Loucy (cell line): ENCODE results near the gene SYNM.
A peak's percentile ranks its signal among the peaks of the same experiment; 100 is the strongest.
"Not testable (repeated sequence)": the region's sequence is repeated elsewhere in the genome, so short reads cannot be mapped to it uniquely, and the experiment has no call there.

Experiments used
- H2AFZ ChIP-seq: fragments of 200-600 bp; sonication (generic); 2 replicates; pipeline ENCODE4 v1.6.0; 2016; ENCODE audit warnings: antibody characterized with exemption, mild to moderate bottlenecking, low read length, moderate library complexity
- H3F3A ChIP-seq: fragments of 200-600 bp; 2 replicates; pipeline ENCODE4 v1.6.0; 2016; ENCODE audit warnings: antibody characterized with exemption, low read depth, mild to moderate bottlenecking
- H3K27me3 ChIP-seq: fragments of 200-600 bp; sonication (generic); 2 replicates; pipeline ENCODE4 v1.6.1; 2014; ENCODE audit warnings: low read length, mild to moderate bottlenecking; ENCODE audit not compliant: insufficient read depth, poor library complexity, severe bottlenecking
- H3K36me3 ChIP-seq: fragments of 200-600 bp; sonication (generic); 2 replicates; pipeline ENCODE4 v1.6.1; 2016; ENCODE audit warnings: low read length; ENCODE audit not compliant: insufficient read depth
- H3K4me1 ChIP-seq: fragments of 200-600 bp; sonication (generic); 2 replicates; pipeline ENCODE4 v1.5.1; 2014; ENCODE audit warnings: low read length, mild to moderate bottlenecking; ENCODE audit not compliant: insufficient read depth, poor library complexity, severe bottlenecking
- H3K4me2 ChIP-seq: fragments of 200-600 bp; sonication (generic); 2 replicates; pipeline ENCODE4 v1.6.0; 2014; ENCODE audit warnings: antibody characterized with exemption, low read length, low read depth, mild to moderate bottlenecking; ENCODE audit not compliant: poor library complexity, severe bottlenecking
- H3K4me3 ChIP-seq: fragments of 200-600 bp; sonication (generic); 2 replicates; pipeline ENCODE4 v1.5.1; 2014; ENCODE audit warnings: low read length, mild to moderate bottlenecking, mixed read lengths; ENCODE audit not compliant: poor library complexity, severe bottlenecking
- H3K79me2 ChIP-seq: fragments of 200-600 bp; sonication (generic); 2 replicates; pipeline ENCODE4 v1.6.1; 2014; ENCODE audit warnings: low read length; ENCODE audit not compliant: insufficient read depth
- H3K9ac ChIP-seq: fragments of 200-600 bp; sonication (generic); 2 replicates; pipeline ENCODE4 v1.6.0; 2014; ENCODE audit warnings: mild to moderate bottlenecking, low read depth, low read length, moderate library complexity; ENCODE audit not compliant: poor library complexity, severe bottlenecking
- H3K9me2 ChIP-seq: fragments of 200-600 bp; sonication (generic); replicated peaks from 2 replicates; pipeline ENCODE4 v1.6.1; 2016; ENCODE audit warnings: low read depth, low read length, mixed read lengths
- H3K9me3 ChIP-seq: fragments of 200-600 bp; sonication (generic); 2 replicates; pipeline ENCODE4 v1.6.1; 2014; ENCODE audit warnings: mild to moderate bottlenecking, antibody characterized with exemption, low read length, low read depth; ENCODE audit not compliant: insufficient read depth
- H4K20me1 ChIP-seq: fragments of 200-600 bp; sonication (generic); 2 replicates; pipeline ENCODE4 v1.6.0; 2014; ENCODE audit warnings: antibody characterized with exemption, low read length, mild to moderate bottlenecking; ENCODE audit not compliant: insufficient read depth, poor library complexity, severe bottlenecking
- EZH2phosphoT487 ChIP-seq: fragments of 200-600 bp; IDR thresholded peaks from 2 replicates; pipeline ENCODE4 v1.6.1; 2018; ENCODE audit warnings: antibody characterized with exemption, mild to moderate bottlenecking, moderate library complexity, borderline replicate concordance
- TF ChIP-seq, protein P1 (sequence below): fragments of 200-600 bp; sonication (generic); conservative IDR thresholded peaks from 2 replicates; pipeline ENCODE4 v1.5.1; 2014; ENCODE audit warnings: mild to moderate bottlenecking, antibody characterized with exemption, low read length

The SYNM gene

DNA sequence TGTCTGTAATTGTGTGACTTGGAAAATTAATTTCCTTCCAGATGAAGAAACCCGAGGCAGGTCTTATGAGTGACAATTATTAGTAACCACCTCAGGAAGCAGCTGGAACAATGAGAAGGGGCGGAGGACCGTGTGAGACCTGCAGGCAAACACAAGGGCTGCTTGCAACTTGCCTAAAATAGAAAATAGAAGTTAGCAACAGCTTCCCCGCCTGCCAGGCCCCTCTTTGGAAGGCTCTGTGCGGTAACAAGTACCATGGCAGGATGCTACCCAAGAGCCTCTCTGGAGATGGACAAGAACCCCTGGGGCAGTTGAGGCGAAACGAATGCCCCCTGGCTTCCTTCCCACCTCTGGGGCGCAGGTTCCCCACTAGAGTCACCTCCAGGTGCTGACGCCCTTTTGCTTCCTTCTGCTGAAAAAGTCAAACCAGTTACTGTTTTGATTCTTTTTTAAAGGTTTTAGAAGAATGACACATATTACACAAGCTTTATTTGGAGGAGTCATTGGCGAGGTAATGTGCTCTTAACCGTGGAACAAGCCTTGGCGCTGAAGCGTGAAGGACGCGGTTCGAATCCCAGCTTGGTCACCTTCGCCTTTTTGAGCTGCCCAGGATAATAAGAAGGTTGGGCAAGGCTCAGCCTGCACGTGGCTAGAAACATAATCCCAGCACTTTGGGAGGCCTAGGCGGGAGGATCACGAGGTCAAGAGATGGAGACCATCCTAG is 47.0 kb upstream of the SYNM start:
- no peaks in the 10 kb centered on the region for H3K9me2 ChIP-seq
- H3K4me2 ChIP-seq, result no peak overlapping the region
- H3K79me2 ChIP-seq, result no peaks in the 10 kb centered on the region
- TF ChIP-seq, protein P1, sequence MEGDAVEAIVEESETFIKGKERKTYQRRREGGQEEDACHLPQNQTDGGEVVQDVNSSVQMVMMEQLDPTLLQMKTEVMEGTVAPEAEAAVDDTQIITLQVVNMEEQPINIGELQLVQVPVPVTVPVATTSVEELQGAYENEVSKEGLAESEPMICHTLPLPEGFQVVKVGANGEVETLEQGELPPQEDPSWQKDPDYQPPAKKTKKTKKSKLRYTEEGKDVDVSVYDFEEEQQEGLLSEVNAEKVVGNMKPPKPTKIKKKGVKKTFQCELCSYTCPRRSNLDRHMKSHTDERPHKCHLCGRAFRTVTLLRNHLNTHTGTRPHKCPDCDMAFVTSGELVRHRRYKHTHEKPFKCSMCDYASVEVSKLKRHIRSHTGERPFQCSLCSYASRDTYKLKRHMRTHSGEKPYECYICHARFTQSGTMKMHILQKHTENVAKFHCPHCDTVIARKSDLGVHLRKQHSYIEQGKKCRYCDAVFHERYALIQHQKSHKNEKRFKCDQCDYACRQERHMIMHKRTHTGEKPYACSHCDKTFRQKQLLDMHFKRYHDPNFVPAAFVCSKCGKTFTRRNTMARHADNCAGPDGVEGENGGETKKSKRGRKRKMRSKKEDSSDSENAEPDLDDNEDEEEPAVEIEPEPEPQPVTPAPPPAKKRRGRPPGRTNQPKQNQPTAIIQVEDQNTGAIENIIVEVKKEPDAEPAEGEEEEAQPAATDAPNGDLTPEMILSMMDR, result no peak
- TF ChIP-seq EZH2phosphoT487, result no peak
- no peaks in the 10 kb centered on the region for H3K36me3 ChIP-seq
- no peaks in the 10 kb centered on the region for H3K27me3 ChIP-seq
- H2AFZ ChIP-seq, result no peak overlapping the region
- H3K9ac ChIP-seq, result no peak overlapping the region
- no peaks in the 10 kb centered on the region for H3F3A ChIP-seq
- H3K4me3 ChIP-seq, result no peak overlapping the region
- no peaks in the 10 kb centered on the region for H4K20me1 ChIP-seq
- H3K9me3 ChIP-seq, result no peaks in the 10 kb centered on the region
- H3K4me1 ChIP-seq, result peaks cover 7% of the 10 kb centered on the region

DNA sequence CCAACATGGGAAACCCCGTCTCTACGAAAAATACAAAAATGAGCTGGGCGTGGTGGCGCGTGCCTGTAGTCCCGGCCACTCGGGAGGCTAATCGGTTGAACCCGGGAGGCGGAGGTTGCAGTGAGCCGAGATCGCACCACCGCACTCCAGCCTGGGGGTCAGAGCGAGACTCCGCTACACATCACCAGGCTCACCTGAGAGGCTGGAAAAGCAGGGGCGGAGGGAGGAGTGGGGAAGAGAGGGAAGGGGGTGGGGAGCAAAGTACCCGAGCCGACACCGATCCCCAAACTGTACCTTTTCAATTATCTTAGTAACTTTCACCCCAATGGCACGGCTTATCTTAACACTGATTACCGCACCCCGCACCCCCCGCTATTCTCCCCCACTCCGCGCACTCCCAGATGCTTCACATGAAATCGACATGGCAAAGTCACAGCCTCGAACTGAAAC is 46.4 kb upstream of the SYNM start:
- H3K9me2 ChIP-seq, result no peaks in the 10 kb centered on the region
- H3K79me2 ChIP-seq, result no peaks in the 10 kb centered on the region
- H3K9me3 ChIP-seq, result no peaks in the 10 kb centered on the region
- no peaks in the 10 kb centered on the region for H3F3A ChIP-seq
- H3K4me1 ChIP-seq, result peaks cover 7% of the 10 kb centered on the region
- H3K36me3 ChIP-seq, result no peaks in the 10 kb centered on the region
- H4K20me1 ChIP-seq, result no peaks in the 10 kb centered on the region
- no peak for TF ChIP-seq EZH2phosphoT487
- TF ChIP-seq, protein P1, result no peak
- H3K27me3 ChIP-seq, result no peaks in the 10 kb centered on the region
- peak overlapping the region; percentile 88 for H2AFZ ChIP-seq
- peak overlapping the region; percentile 65 for H3K4me3 ChIP-seq
- no peak overlapping the region for H3K9ac ChIP-seq
- H3K4me2 ChIP-seq, result peak overlapping the region; percentile 52

DNA sequence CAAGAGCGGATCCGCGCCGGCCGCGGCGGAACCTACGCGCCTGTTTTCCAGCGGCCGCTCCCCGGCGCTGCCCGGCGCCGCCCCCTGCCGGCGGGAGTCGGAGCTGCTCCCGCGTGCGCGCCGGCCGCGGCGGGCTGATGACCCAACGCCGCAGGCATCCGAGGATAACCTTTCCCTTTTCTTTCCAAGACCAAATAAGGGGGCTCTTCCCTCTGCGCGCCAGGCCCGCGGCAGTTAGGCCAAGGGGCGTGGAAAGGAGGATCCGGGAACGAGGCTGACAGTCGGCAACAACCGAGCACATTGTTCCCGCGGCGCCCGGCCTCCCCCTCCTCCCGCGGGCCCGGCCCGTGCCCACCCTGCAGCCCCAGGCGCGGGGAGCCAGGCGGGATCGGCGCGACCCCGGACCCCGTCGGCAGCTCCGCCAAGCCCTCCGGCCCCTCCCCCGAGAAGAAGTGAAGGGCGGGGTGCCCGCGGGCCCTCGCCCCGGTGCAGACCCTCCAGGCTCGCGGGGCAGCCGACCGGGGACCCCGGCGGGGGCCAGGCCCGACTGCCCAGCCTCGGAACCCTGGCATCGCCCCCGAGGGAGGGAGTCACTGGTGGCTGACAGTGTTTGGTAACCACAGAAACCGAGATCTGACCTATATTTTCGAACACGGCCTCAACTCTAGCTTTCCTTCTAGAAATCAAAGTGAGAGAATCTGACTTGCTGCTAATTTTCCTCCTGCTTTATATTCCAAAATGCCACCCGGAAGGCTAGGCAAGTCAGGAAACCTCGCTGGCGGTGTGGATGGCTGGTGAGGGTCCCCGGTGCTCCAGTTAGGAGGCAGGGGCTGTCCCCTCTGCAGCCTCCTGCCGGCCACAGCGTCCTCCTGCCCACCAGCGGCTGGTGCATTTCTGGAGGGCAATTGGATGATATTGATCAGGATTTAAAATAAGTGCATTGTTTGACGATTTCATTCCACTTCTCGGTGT is 45.6 kb upstream of the SYNM start:
- no peak for TF ChIP-seq EZH2phosphoT487
- TF ChIP-seq, protein P1, result peak; percentile 68
- no peaks in the 10 kb centered on the region for H4K20me1 ChIP-seq
- peak overlapping the region; percentile 74 for H3K9ac ChIP-seq
- no peaks in the 10 kb centered on the region for H3K36me3 ChIP-seq
- H3K9me3 ChIP-seq, result no peaks in the 10 kb centered on the region
- H3F3A ChIP-seq, result no peaks in the 10 kb centered on the region
- H3K4me2 ChIP-seq, result peak overlapping the region; percentile 88
- no peaks in the 10 kb centered on the region for H3K27me3 ChIP-seq
- H3K9me2 ChIP-seq, result no peaks in the 10 kb centered on the region
- peak overlapping the region; percentile 96 for H2AFZ ChIP-seq
- no peaks in the 10 kb centered on the region for H3K79me2 ChIP-seq
- H3K4me1 ChIP-seq, result peaks cover 7% of the 10 kb centered on the region
- peak overlapping the region; percentile 77 for H3K4me3 ChIP-seq

DNA sequence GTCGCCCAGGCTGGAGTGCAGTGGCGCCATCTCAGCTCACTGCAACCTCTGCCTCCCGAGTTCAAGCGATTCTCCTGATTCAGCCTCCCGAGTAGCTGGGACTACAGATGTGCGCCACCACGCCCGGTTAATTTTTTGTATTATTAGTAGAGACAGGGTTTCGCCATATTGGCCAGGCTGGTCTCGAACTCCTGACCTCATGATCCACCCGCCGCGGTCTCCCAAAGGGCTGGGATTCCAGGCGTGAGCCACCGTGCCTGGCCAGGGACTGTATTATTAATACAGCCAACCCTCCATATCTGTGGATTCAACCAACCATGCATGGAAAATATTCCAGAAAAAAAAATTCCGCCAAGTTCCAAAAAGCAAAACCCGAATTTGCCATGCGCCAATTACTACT is 44.7 kb upstream of the SYNM start:
- not testable (repeated sequence) for H3K27me3 ChIP-seq, H3K4me2 ChIP-seq, H3K9ac ChIP-seq, H3K36me3 ChIP-seq, H2AFZ ChIP-seq, H4K20me1 ChIP-seq, H3K4me3 ChIP-seq, H3K9me3 ChIP-seq, H3K79me2 ChIP-seq, H3F3A ChIP-seq, H3K4me1 ChIP-seq, H3K9me2 ChIP-seq
